Mononuclear cell (primary cell): ENCODE measurements around the gene FCN3. TPM values are rescaled to one million over a fixed set of nuclear protein-coding genes. Genes with fewer than 3 reads are reported as not detected.

Experiments used
- H3K27me3 ChIP-seq: 2 replicates; pipeline ENCODE4 v1.6.0; 2011; ENCODE audit warnings: low read length, control low read depth; ENCODE audit not compliant: insufficient read depth
- H3K4me1 ChIP-seq: 2 replicates; pipeline ENCODE4 v1.5.1; 2011; ENCODE audit warnings: mild to moderate bottlenecking, low read length, control low read depth; ENCODE audit not compliant: insufficient read depth
- H3K4me3 ChIP-seq: 2 replicates; pipeline ENCODE4 v1.5.1; 2011; ENCODE audit warnings: mild to moderate bottlenecking, low read length, moderate library complexity
- H3K9me3 ChIP-seq: 2 replicates; pipeline ENCODE4 v1.5.1; 2011; ENCODE audit warnings: low read depth, mild to moderate bottlenecking, control low read depth, low read length
- total RNA-seq: library from RNA; depleted of rRNA; stranded (reverse); fragments of >200 nt; gene quantifications from one replicate; pipeline ENCODE4 v1.2.3, GENCODE V29; 2012

Gene FCN3
- total RNA-seq, 1 donor: not detected

DNA sequence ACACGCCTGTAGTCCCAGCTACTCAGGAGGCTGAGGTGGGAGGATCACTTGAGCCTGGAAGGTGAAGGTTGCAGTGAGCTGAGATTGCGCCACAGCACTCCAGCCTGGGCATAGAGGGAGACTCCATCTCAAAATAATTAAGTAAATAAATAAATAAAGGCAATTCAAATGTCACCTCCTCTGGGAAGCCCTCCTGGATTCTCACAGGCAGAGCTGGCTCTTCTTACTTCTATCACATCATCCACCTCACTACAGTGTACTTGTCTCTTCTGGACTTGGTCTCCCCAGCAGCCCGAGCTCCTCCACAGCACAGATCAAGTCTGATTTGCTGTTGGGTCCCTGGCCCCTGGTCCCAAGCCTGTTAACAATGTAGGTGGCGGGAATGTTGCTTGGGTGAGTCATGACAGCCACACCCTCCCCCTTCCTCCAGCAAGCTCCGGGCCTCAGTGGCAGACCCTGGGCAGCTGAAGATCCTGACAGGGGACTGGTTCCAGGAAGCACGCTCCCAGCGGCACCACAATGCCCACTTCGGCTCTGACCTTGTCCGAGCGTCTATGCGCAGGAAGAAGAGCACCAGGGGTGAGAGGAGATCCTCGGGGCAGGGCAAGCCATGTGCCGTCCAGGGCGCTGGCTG, 27.5 kb downstream of the FCN3 start:
- Histone ChIP-seq H3K9me3 (no peaks in the 10 kb centered on the region), H3K4me1 (peaks cover 51% of the 10 kb centered on the region), H3K4me3 (no peak overlapping the region), H3K27me3 (no peaks in the 10 kb centered on the region)

DNA sequence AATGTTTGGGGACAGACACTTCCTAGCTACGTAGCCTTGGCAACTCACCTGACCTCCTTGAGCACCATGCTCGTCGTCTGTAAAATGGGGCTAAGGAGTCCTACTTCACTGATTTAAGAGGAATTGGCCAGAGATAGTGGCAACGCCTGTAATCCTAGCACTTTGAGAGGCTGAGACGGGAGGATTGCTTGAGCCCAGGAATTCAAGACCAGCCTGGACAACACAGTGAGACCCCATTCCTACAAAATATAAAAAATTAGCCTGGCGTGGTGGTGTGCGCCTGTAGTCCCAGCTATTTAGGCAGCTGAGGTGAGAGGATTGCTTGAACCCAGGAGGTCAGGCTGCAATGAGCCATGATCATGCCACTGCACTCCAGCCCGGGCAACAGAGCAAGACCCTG, 28.3 kb downstream of the FCN3 start:
- Histone ChIP-seq H3K9me3 (no peaks in the 10 kb centered on the region), H3K4me3 (no peak overlapping the region), H3K4me1 (peaks cover 58% of the 10 kb centered on the region), H3K27me3 (no peaks in the 10 kb centered on the region)

DNA sequence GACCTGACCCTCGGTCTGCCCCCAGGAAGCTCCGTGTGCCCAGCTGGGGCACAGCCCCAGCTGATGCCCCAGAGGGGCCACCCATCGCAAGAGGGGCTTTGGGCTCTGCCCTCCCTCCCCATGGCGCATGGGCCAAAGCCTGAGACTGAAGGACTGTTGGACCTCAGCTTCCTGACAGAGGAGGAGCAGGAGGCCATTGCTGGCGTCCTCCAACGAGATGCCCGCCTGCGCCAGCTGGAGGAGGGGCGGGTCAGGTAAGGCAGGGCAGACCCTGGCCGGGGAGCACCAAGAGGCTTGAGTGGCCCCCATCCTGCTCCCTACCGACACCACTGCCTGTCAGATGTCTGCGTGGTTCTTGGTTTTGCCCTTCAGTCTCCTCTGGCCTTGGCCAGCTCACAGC, 29.4 kb downstream of the FCN3 start:
- no peaks in the 10 kb centered on the region for H3K27me3 ChIP-seq
- H3K4me1 ChIP-seq: peaks cover 67% of the 10 kb centered on the region
- no peak overlapping the region for H3K4me3 ChIP-seq
- H3K9me3 ChIP-seq: no peaks in the 10 kb centered on the region

DNA sequence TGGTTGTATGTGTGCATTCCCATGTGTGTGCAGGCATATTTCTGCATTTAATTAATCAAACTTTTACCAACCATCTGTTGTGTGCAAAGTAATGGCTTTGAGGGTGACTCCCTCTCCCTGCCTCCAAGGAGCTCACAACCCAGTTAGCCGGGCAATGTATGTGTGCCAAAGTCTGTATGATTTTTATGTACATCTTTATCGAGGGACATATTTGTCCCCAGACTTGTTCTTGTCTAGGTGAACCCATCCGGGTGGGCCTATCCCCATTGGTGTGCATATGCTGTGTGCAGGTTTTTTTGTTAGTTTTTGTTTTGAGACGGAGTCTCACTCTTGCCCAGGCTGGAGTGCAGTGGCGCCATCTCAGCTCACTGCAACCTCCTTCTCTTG, 31.0 kb downstream of the FCN3 start:
- no peaks in the 10 kb centered on the region for H3K27me3 ChIP-seq
- peaks cover 60% of the 10 kb centered on the region for H3K4me1 ChIP-seq
- peak overlapping the region; percentile 70 for H3K4me3 ChIP-seq
- no peaks in the 10 kb centered on the region for H3K9me3 ChIP-seq

GRCh38 chr1:27342778-27343638, 31.6 kb downstream of the FCN3 start:
- Histone ChIP-seq H3K4me3 (peak overlapping the region; percentile 70), H3K27me3 (no peaks in the 10 kb centered on the region), H3K4me1 (peaks cover 59% of the 10 kb centered on the region), H3K9me3 (no peaks in the 10 kb centered on the region)

DNA sequence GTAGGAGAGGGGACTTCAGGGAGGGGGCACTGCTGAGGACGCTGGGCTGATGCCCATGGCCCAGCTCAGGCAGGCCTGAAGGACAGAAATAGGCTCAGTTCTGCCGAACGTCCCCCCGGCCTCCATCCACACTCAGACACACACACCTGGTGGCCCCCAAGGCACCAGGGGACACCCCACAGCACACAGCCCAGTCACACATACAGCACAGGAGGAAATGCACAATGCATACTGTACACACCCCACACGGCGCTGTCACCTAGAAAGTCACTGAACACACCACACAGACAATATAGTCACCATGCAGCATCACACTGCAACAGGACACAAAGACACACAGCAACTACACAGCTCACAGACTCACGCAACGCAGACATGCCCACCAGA, 32.2 kb downstream of the FCN3 start:
- H3K27me3 ChIP-seq: no peaks in the 10 kb centered on the region
- no peaks in the 10 kb centered on the region for H3K9me3 ChIP-seq
- peak overlapping the region; percentile 70 for H3K4me3 ChIP-seq
- peaks cover 59% of the 10 kb centered on the region for H3K4me1 ChIP-seq

DNA sequence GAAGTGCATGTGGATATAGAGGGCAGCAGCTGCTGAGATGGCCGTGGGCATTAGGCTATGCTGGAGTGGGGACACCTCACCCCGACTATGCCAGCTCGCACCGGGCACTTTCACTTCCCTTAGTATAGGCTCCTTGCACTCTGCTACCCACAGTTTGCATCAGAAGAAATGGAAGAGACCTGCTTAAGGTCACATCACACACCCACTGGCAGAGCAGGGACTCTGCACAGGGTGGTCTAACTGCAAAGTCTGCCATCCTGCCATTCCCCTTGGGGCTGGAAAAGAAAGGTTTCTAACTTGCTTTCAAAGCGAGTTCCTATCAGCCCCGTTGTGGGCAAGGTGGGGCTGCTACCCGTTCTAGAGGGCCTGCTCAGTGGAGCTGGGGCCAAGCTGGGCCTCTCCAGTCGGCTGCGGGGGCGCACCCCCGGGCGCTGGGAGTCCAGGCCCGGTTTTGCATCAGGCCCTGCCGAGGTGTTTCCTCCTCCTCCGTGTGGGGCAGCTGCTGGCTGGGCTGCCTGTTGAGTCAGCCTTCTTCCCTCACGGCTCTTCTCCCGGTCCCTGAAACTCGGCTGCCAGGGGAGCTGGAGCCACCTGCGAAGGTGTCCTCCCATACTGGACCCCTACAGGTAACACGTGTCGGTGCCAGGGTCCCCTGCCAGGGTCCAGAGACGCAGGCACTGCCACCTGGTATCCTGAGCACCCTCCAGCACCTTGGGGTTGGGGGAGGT, 32.9 kb downstream of the FCN3 start, which contains the start of gene SYTL1:
TSS of gene SYTL1 (plus strand) at position 498 of the 728 bp plus-strand sequence. CDS start 3,313 bp downstream, outside the sequence.
- peaks cover 59% of the 10 kb centered on the region for H3K4me1 ChIP-seq
- H3K4me3 ChIP-seq: peak within 1 kb of the TSS; percentile 70
- no peaks in the 10 kb centered on the region for H3K27me3 ChIP-seq
- no peaks in the 10 kb centered on the region for H3K9me3 ChIP-seq

GRCh38 chr1:27339213-27339612, 35.4 kb downstream of the FCN3 start:
- H3K4me1 ChIP-seq: peaks cover 45% of the 10 kb centered on the region

GRCh38 chr1:27338751-27339150, 35.9 kb downstream of the FCN3 start:
- Histone ChIP-seq H3K4me1 (peaks cover 40% of the 10 kb centered on the region), H3K4me3 (no peak overlapping the region), H3K9me3 (no peaks in the 10 kb centered on the region)

More at GRCh38 chr1:27339213-27339612, 35.4 kb downstream of the FCN3 start:
- H3K9me3 ChIP-seq: no peaks in the 10 kb centered on the region
- no peak overlapping the region for H3K4me3 ChIP-seq
- no peaks in the 10 kb centered on the region for H3K27me3 ChIP-seq

GRCh38 chr1:27336756-27337155, 37.9 kb downstream of the FCN3 start:
- H3K9me3 ChIP-seq: no peaks in the 10 kb centered on the region
- H3K4me1 ChIP-seq: peaks cover 32% of the 10 kb centered on the region
- no peaks in the 10 kb centered on the region for H3K27me3 ChIP-seq
- H3K4me3 ChIP-seq: no peak overlapping the region

More at GRCh38 chr1:27338751-27339150, 35.9 kb downstream of the FCN3 start:
- no peaks in the 10 kb centered on the region for H3K27me3 ChIP-seq

DNA sequence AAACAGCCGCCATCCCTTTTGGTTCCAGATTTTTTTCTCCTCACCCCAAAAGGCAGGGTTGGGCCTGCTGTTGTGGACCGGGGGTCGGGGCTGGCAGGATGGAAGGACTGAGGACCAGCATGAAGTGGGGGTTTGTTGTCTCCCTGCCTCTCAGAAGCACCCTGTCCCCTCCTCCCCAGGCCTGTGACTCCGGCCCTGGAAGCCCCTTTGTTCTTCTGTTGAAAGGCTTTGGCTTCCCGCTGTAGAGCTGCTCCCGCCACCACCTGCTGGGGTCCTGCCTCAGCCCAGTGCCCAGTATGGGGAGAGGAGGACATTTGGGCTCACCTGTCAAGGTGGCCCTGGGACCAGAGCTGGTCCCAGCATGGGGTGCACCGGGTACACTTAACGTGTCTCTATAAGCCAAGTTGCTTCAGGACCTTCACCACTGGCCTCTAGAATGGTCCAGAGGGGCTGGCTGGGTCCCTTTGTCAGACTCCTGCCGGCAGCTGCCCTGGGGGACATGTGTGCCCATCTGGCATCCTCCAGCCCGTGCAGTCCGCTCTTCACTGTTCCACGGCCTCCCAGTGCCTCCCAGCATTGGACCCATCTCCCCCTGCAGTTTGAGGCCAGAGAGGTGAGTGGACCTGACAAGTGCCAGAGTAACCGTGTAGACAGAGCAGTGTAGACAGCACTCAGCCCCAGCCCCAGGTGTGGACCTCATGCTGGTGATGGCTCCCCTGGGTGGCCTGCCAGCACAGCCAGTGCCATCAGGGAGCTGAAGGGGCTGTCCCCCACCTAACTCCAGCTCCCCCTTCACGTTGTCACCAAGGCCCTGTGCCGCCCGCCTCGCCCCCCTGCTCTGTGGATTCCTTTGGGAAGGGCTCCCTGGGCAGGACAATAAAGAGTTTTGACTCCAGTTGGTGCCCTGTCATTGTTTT, 38.9 kb downstream of the FCN3 start:
- Histone ChIP-seq H3K9me3 (no peaks in the 10 kb centered on the region), H3K4me1 (peaks cover 22% of the 10 kb centered on the region), H3K4me3 (no peak overlapping the region), H3K27me3 (no peaks in the 10 kb centered on the region)

DNA sequence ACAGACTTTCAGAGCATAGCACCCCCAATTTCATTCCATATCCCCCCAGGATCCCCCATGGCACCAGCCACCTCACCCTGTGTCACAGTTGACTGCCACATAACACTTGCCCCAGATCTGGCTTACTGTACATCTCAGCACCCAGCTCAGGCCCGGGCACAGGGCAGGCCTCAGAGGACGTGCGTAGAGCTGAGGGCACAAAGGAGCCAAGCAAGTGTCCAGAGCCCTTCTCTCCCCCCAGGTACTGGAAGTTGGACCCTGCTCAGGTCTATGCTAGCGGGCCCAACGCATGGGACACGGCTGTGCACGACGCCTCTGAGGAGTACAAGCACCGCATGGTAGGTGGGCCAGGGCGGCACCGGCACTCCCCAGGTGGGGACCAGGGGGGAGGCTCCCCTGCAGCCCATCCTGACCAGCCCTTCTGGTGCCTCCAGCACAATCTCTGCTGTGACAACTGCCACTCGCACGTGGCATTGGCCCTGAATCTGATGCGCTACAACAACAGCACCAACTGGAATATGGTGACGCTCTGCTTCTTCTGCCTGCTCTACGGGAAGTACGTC, 40.8 kb downstream of the FCN3 start:
- Histone ChIP-seq H3K4me1 (peaks cover 11% of the 10 kb centered on the region), H3K4me3 (no peak overlapping the region), H3K27me3 (no peaks in the 10 kb centered on the region), H3K9me3 (no peaks in the 10 kb centered on the region)

DNA sequence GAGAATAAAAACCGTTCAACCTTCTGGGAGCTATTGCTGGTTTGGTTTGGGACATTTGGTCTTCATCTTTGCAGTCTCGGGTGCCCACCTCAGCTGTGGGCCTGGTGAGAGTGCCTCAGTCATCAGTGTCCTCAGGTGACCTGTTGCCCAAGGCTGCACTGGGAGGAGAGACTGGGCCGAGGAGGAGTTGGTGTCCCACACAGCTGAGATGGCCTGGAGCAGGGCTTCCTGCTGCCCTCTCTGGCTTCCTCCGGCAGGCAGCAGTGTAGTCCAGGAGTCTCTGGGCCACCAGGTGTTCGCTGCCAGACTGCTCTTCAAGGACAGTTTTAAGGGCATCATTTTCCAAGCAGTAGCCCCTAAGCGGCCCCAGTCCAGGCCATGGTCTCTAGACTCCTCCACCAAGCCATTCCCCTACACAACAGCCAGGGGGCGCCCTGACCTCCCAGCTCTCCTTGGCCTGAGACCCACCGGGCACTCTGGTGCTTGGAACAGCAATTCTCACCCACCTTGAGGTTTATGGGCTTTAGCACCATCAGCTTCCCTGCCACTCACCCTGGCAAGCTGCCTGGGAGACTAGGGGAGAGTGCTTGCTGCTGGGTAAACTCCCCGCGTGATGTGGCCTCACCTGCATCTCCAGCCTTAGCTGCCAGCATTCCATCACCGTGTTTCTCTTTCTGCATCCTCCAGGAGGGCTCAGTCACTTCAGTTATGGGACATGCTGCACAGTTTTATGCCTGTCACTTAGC, 41.9 kb downstream of the FCN3 start:
- Histone ChIP-seq H3K4me3 (no peak overlapping the region), H3K27me3 (no peaks in the 10 kb centered on the region), H3K9me3 (no peaks in the 10 kb centered on the region), H3K4me1 (peaks cover 11% of the 10 kb centered on the region)
